HG03095 (cell line): ENCODE measurements around the gene CAMK2N2.

Source experiments
- ATAC-seq: cut with Tn5 transposase; IDR thresholded peaks from one replicate; pipeline ENCODE4 v1.9.1; 2021; ENCODE audit warnings: moderate library complexity; ENCODE audit not compliant: unreplicated experiment

CAMK2N2 gene

DNA sequence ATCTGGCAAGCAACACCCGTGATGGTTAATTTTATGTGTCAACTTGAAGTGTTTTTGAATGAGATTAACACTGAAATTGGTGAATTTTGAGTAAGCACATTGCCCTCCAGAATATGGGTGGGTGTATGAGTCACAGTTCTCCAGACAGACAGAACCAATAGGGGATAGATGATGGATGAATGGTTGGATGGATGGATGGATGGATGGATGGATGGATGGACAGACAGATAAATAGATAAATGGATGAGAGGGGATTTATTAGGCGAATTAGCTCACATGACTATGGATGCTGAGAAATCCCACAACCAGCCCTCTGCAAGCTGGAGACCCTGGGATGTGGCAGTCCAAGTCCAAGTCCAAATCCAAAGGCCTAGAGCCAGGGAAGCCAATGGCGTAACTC lies 37.4 kb downstream of the CAMK2N2 start:
- no peak for ATAC-seq

DNA sequence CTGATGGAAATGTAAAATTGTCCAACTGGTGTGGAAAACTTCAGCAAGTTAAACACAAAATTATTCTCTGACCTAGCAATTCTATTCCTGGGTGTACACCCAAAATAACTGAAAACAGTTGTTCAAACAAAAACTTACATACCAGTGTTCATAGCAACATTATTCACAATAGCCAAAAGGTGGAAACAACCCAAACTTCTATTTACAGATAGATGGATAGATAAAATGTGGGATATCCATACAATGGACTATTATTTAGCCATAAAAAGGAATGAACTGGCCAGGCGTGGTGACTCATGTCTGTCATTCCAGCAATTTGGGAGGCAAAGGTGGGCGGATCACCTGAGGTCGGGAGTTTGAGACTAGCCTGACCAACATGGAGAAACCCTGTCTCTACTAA lies 38.8 kb downstream of the CAMK2N2 start:
- ATAC-seq = no peak

DNA sequence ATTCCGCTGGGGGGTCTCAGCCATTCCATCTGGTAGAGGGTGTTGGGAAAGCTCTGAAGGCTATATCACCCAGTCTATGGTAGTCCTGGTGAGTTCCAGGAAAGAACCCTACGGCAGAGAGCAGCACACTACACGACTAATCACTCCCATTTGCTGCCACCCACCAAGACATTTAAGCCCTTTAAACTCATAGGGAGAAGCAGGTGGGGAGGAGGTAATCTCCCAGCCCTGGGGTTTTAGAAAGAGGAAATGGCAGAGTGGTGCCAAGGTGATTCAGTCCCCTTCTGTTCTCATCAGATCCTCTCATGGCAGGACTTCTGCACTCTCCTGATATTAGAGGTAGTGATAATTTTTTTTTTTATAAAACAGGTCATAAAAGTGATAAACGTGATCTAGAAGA lies 42.5 kb downstream of the CAMK2N2 start:
- ATAC-seq = no peak

DNA sequence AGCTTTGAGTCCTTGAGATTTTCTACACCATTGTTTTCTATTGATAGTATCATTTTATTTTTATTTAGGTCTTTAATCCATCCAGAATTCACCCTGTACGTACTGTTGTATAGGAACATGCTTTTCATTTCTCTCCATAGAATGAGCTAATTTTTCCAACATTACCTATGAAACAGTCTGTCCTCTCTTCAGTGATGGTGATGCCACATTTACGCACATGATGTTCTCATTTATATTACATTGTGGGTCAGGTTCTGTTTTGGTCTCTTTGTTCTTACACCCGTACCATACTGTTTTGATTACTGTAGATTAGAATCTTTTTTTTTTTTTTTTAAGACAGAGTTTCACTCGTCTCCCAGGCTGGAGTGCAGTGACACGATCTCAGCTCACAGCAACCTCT lies 49.6 kb downstream of the CAMK2N2 start:
- no peak for ATAC-seq

DNA sequence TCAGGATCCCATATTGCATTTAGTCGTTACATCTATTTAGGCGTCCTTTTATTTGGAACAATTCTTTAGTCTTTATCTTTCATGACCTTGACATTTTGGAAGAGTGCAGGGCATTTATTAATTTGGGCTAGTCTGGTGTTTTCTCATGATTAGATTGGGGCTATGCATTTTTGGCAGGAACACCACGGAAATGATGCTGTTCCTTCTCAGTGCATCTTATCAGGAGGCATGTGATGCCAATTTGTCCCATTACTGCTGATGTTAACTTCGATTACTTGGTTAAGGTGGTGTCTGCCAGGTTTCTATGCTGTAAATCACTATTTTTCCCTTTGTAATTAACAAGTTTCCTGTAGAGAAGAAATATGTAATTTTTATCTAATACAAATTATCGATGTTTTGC lies 50.1 kb downstream of the CAMK2N2 start:
- ATAC-seq = no peak
